GM10847 (cell line): Measurements from ENCODE around the gene IQSEC1.

Experiments used
- POLR2A ChIP-seq: IDR thresholded peaks from 2 replicates; pipeline ENCODE4 v1.6.1; 2011; ENCODE audit not compliant: insufficient read length; ENCODE audit errors: extremely low read depth

IQSEC1 gene

GRCh38 chr3:12959410-12959809 lies 113.8 kb downstream of the IQSEC1 start:
- no peak for TF ChIP-seq POLR2A

DNA sequence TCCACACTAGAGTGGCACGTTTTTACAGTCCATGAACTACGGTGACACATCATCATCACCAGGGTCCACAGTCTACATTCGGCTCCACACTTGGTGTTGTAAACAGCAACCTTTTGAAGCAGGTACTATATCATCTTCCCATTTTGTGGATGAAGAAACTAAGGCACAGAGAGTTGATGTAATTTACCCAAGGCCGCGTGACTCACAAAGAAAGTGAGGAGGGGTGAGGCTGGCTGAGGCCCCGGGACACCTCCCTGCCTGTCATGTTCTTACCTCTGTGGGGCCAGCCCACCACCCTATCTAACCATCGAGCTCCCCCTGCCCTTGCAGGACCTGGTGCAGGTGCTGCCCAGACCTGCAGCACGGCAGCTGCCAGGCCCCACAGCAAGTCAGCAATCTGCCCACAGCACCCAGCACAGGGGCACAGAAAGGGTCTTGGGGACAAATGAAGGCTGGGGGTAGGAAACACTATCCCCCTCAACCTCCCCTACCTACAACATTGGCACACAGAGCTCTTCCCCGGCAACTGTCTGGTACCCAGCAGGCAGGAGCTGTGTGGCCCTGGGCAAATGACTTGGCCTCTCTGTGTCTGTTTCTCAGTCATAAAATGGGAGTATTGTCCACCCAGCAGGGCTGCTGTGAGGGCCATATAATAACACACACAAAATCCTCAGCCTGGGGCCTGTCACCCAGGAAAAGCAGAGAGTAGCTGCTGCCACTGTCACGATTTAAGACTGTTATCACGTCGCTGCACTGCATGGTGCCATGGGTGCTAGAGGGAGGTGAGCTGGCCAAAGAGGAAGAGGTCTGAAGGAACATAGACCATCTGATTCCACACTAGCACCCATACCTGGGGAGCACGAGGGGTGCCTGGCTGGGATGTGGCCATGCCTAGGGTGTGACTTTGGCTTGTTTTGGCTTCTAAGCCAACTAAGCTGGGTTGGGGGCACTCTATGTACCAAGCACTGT lies 115.1 kb downstream of the IQSEC1 start:
- TF ChIP-seq POLR2A = no peak

DNA sequence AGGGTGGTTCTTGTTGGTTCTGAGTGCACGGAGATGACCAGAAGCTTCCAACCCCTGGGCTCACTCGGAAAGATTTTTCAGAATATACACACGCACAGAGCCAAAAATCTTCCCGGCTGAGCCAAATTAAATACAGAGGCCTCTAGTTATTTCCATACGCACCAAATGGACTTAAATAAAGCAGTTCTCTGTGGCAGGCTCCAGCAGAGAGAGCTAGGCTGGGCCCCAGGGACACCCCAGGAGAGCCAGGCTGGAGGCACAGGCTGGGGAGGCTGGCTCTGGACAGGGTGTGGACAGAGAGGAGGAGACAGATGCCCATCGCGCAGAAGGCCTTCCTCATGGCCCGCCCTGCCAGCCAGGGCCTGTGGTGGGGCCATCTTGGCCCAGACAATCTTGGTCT lies 115.9 kb downstream of the IQSEC1 start:
- no peak for TF ChIP-seq POLR2A

- no peak for TF ChIP-seq POLR2A
Observed at GRCh38 chr3:12956316-12956660, 116.9 kb downstream of the IQSEC1 start.

GRCh38 chr3:12955651-12956315 lies 117.4 kb downstream of the IQSEC1 start:
- no peak for TF ChIP-seq POLR2A

DNA sequence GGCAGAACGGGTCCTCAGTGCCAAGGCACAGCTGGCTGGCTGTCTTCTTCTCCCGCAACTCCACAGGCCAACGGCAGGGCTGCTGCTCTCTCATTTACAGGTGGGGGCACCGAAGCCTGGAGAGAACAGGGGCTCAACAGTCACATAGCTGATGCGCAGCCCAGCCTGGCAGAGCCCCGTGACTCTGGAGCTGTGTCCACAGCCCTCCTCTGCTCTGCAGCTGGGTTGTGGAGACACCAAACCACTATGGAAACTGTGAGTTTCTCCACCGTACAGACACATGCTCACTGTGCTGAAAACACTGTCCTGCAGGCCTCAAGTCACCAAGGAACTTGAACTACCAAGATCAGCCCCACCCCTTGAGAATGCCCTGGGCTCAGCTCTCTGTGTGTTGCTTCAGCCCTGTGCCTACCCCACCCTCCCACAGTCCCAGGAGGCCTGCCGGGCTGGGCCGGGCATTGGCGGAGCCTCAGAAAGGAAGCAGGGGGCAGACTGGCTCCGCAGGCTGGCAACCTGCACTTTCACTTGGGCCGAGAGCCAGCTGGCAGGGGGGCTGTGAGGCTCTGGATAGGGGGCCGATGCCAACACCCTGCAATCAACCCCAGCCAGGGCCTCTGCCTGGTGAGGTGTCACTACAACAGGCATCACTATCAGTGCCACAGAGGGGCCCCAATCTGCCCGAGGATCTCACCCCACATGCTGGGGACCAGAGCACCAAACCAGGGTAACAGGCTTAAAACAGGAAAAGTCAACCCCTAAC lies 118.2 kb downstream of the IQSEC1 start:
- no peak for TF ChIP-seq POLR2A

GRCh38 chr3:12954180-12954579 lies 119.0 kb downstream of the IQSEC1 start:
- TF ChIP-seq POLR2A = no peak

- TF ChIP-seq POLR2A = no peak
Observed at GRCh38 chr3:12953201-12953995, 119.8 kb downstream of the IQSEC1 start.

DNA sequence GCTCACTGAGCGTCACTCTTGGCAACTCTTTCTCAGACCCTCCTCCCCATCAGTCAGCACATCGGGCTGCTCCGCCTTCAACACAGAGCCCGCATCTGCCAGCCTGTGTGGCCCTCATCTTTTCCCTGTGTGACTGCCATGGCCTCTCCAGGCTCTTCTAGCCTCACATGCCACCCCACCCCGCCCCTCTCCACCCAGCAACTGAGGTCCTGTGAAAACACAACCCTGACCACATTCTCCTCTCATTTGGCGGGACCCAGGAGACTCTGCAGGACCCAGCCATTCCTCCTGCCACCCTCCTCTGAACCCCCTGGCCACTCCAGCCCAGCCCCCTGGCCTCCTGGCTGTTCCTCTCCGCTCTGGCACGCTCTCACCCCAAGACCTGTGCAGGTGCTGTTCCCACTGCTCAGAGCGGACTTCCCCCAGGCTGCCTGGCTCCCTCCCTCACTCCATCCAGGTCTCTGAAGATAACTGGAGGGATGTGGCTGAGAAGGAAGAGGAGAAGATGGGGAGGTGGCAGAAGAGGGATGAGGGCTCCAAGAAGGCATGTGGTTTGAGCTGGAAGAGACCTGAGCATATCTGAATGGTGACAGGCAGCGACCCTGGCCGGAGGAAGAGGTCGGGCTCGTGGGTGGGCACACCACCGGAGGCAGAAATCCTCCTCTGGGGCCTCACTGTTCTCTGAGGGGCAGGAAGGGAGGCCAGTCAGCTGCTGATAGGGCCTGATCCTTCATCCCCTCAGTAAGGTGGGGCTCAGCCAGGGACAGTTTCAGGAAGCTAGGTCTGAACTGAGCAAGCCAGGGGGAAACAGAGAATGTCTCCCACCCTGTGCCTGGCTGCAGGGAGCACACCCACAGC lies 120.7 kb downstream of the IQSEC1 start:
- no peak for TF ChIP-seq POLR2A

DNA sequence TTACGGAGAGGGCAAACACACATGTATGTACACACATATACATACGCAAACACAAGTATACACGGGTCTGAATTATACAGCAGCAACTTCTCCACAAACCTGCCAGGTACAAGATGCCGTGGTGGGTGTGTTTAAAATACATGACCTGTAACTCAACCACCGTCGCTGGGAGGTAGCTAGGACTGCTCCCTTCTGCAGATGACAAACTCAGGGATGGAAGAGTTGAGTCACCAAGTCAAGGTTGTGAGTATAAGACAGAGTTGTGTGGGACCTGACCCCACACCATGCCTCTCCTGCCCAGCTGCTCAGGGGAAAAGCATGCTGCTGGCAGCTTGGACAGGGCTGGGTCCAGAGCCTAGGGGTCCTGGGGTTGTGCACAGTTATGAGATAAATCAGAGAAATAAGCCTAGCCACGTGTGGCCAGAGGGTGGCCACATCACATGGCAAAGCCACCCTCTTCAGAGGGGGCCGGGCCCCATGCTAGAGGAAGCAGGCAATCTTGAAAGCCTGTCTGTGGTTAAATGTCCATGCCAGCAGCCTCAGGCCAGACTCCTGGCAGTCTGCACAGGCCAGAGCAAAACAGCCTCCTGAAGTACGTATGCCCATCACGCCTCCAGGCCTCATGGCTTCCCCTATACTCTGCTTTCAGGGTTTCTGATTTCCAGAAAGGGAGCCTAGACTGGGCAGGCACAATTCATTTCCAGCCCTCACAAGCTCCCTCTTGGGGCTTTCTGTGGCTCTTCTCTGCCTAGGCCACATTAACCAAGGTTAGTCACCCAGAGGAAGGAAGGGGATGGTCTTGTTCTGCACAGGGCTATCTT lies 124.1 kb downstream of the IQSEC1 start:
- no peak for TF ChIP-seq POLR2A

DNA sequence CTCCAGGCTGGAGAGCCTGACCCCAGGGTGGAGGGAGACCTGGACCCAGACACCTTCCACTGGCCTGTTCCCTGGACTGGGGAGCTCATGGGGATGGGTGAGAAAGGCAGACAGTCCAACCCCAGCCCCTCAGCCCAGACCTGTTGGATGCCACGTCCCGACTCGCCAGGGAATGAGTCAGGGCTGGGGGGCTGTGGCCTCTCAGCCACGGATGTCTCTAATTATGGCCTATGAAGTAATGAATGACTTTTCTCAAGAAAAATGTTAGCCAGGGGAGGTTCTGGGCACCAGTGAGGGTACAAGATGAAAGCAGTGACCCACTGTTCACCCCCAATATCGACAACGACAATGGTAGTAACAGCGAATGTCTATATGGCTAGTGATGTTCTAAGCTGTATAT lies 124.9 kb downstream of the IQSEC1 start:
- TF ChIP-seq POLR2A = no peak

- TF ChIP-seq POLR2A = no peak
Observed at GRCh38 chr3:12947504-12948369, 125.5 kb downstream of the IQSEC1 start.

DNA sequence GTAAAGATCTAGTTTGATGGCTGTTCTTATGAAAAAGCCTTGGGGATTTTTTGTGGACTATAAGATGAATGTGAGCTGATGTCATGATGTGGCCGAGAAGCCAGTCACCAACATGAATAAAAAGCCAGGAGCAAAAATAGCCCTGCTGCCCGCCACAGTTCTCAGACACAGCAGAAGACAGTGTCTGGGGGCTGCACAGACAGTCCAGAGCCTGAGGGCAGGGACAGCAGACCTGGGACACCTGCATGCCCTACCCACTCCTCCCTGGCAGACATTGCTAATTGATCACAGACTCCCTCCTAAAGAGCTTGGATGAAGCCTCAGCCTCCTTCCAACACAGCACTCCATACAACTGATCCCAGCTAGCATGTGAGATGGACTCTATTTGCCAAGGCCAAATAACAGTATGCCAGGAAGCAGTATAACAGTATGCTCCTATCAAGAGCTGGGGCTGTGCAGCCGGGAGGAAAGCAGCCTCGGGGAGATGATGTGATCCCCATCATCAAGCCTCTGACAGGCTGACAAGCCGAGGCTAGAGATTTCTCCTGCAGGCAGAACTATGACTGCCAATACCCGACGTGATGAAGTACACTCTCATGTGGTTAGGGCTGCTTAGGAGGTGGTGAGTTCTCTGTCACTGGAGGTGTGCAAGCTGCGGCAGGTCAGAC lies 126.4 kb downstream of the IQSEC1 start:
- TF ChIP-seq POLR2A = no peak
